WERI-Rb-1 (cell line): ENCODE results near the gene ERFE.

Source experiments
- DNase-seq: peaks from one replicate; pipeline ENCODE4 v3.0.0-alpha.2; 2020
- H3K27ac ChIP-seq: fragments of 250-450 bp; sonication (Bioruptor Pico); 2 replicates; pipeline ENCODE4 v1.5.1; 2020; ENCODE audit warnings: mild to moderate bottlenecking, moderate library complexity
- H3K27me3 ChIP-seq: fragments of 250-450 bp; sonication (Bioruptor Pico); 2 replicates; pipeline ENCODE4 v1.5.1; 2021; ENCODE audit warnings: mild to moderate bottlenecking, low read depth, moderate library complexity; ENCODE audit not compliant: insufficient read depth, severe bottlenecking
- H3K36me3 ChIP-seq: fragments of 250-450 bp; sonication (Bioruptor Pico); 2 replicates; pipeline ENCODE4 v1.5.1; 2020; ENCODE audit warnings: mild to moderate bottlenecking, moderate library complexity
- H3K4me3 ChIP-seq: 2 replicates; pipeline ENCODE4 v1.5.1; 2011; ENCODE audit warnings: low read depth, mild to moderate bottlenecking, control low read depth, low read length
- H3K9me3 ChIP-seq: fragments of 250-450 bp; sonication (Bioruptor Pico); 2 replicates; pipeline ENCODE4 v1.5.1; 2021; ENCODE audit warnings: mild to moderate bottlenecking, moderate library complexity; ENCODE audit not compliant: severe bottlenecking
- TF ChIP-seq, protein P1 (sequence below): IDR thresholded peaks from 2 replicates; pipeline ENCODE4 v1.5.1; 2011; ENCODE audit warnings: low read depth, mild to moderate bottlenecking, control low read depth, inconsistent platforms, low read length

Gene ERFE

DNA sequence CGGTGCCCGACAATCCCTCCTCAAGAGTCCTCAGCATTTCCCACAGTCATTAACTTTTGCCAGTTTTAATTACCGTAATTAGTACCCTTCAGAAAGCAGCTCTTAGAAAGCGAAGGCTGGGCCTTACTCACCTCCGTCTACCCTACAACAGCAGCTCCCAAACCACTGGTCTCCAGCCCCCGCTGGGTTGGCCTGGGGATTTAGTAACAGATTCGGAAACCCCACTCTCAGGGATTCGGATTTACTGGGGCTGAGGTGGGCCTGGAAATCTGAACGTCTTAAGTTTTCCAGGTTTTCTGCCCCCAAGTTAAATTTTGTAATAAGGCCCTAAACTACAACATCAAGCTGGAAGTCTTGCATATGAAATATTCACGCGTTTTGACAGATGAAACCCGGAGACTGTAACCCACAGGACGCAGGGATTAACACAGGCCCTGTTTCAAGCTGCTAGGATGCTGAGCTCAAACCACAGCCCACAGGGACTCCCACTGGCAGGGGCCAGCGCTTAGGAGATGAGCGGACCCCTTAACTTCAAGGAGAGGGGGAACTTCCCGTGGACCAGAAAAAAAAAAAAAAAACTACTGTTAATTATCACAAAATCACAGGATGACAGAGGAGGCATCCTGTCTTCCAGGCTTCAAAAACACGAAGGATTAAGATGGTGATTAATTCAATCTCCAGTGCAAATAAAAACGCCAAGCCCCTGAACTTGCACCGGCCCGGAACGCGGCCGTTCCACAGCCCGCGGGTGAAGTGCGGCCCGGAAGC lies 43.7 kb downstream of the ERFE start:
- peak; percentile 31 for DNase-seq
- TF ChIP-seq, protein P1, sequence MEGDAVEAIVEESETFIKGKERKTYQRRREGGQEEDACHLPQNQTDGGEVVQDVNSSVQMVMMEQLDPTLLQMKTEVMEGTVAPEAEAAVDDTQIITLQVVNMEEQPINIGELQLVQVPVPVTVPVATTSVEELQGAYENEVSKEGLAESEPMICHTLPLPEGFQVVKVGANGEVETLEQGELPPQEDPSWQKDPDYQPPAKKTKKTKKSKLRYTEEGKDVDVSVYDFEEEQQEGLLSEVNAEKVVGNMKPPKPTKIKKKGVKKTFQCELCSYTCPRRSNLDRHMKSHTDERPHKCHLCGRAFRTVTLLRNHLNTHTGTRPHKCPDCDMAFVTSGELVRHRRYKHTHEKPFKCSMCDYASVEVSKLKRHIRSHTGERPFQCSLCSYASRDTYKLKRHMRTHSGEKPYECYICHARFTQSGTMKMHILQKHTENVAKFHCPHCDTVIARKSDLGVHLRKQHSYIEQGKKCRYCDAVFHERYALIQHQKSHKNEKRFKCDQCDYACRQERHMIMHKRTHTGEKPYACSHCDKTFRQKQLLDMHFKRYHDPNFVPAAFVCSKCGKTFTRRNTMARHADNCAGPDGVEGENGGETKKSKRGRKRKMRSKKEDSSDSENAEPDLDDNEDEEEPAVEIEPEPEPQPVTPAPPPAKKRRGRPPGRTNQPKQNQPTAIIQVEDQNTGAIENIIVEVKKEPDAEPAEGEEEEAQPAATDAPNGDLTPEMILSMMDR, result no peak
- peak overlapping the region; percentile 90 for H3K27ac ChIP-seq
- H3K27me3 ChIP-seq, result no peaks in the 10 kb centered on the region
- H3K4me3 ChIP-seq, result peak overlapping the region; percentile 76
- peaks cover 14% of the 10 kb centered on the region for H3K36me3 ChIP-seq
- H3K9me3 ChIP-seq, result peaks cover 10% of the 10 kb centered on the region

DNA sequence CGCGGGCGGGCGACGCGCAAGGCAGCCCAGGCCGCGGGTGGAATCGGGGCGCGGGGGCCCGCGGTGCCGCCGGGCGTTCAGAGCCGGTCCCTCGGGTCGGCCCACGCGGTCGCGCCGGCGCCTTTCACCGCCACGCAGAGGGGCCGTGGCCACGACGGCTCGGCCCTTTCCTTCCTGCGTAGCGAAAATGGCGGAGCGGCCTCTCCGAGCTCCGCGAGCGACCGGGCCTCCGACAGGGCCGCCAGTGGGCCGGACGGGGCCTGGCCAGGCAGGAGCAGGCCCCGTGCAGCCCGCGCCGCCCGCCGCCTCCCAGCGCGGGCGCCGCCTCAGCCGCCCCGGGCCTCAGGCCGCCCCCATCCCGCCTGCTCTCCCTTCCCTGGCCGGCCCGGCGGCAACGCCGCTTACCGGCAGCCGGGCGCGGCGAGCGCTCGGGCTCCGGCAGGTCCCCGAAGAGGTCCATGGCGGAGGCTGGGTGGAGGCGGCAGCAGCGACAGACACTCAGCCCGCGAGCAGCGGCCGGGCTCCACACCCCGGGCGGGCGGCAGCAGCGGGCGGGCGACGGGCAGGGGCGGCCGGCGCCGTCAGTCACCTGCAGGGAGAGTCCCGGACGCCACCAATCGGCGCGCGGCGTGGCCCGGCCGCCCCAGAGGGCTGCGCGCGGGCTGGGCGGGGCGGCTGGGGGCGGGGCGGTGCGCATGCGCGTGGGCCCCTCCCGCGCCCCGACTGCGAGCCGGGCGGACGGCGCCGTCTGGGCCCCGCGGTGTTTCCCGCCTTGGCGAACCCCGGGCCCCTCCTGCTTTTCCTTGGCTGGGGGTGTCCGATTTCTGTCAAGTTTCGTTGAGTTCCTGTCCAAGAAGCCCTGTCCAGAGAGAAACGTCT lies 44.6 kb downstream of the ERFE start, which contains the start of gene ILKAP:
TSS of gene ILKAP (minus strand) at position 602 of the 879 bp plus-strand sequence. CDS start at position 460, 142 bp downstream.
- Histone ChIP-seq H3K36me3 (peaks cover 14% of the 10 kb centered on the region), H3K9me3 (peaks cover 10% of the 10 kb centered on the region), H3K4me3 (peak within 1 kb of the TSS; percentile 76), H3K27me3 (no peaks in the 10 kb centered on the region), H3K27ac (peak within 1 kb of the TSS; percentile 90)
- TF ChIP-seq, protein P1, result no peak
- peak; percentile 87 for DNase-seq

DNA sequence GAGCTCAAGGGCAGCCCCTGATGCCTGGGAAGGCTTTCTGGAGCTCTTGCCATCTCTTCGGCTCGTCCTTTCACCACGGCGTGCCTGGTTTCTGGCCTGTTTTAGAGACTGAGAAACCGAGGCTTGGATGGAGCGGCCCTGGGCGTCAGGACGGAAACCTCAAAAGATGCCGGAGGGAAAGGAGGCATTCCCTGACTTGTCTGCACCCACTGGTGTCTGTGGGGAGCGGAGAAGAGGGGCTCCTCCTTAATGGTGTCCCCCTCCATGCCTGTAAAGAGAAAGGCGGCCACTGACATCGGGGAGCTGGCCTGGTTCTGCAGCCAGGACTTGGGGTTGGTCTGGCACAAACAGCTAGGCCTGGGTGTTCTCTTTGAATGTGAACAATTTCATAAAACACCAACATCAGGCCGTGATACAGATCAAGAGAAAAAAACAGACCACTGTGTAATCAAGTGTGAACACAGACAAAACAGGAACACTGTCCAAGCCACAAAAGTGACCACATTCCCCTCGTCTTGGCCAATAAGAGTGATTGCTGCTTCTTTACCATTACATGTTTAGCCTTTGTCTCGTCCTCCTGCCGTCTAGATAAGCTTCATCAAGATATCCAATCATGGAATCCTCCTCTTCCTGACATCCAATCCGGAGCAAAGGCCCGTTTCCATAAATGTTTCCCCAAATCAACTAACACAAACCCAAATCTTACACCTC lies 45.4 kb downstream of the ERFE start:
- H3K27ac ChIP-seq, result peak overlapping the region; percentile 90
- no peaks in the 10 kb centered on the region for H3K27me3 ChIP-seq
- H3K4me3 ChIP-seq, result peak overlapping the region; percentile 46
- peaks cover 10% of the 10 kb centered on the region for H3K9me3 ChIP-seq
- TF ChIP-seq, protein P1, result no peak
- peaks cover 14% of the 10 kb centered on the region for H3K36me3 ChIP-seq
- DNase-seq, result no peak

DNA sequence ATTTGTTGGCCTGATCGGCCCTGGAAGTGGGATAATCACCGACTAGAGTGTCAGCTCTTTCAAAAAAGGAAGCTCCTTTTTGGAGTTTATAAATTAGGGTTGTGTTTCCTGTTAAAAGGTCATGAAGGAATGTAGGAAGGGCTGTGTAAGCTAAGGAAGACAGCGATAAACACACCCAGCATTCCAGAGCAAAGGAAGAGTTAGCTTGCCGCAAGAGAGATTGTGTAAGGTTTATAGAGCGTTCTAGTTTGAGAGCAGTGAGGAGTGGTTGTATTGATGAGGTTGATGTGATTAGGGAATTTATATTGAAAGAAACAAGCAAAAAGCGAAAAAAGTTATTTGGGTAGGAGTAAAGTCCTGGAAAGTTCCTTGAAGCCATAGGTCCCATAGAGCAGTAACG lies 48.2 kb downstream of the ERFE start:
- no peak overlapping the region for H3K4me3 ChIP-seq
- no peaks in the 10 kb centered on the region for H3K36me3 ChIP-seq
- DNase-seq, result no peak
- no peaks in the 10 kb centered on the region for H3K27me3 ChIP-seq
- no peak overlapping the region for H3K27ac ChIP-seq
- TF ChIP-seq, protein P1, result no peak
- H3K9me3 ChIP-seq, result peaks cover 10% of the 10 kb centered on the region

DNA sequence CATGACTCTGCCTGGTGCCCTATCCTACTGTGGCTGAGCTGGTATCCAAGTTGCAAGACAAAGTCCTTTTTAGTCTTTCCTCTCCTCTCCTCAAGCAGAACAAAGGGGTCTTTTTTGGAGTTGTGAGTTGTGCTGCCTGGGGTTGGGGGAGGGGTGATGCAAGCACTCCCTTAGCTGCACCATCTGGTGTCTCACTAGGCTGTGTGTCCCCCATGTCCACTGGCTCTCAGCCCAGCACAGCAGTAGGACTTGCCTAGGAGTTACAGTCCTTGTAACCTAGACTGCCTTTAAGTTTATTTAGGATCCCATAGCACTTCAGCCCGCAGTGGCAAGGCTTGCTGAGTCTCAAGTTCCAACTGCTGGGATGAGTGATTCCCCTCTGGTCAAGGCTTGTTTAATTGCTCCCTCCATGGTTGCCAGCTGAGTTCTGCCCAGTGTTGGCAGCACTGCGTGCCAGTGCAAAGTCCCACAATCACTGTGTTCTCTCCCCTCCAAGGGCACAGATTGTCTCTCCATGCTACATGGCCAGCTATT lies 57.9 kb downstream of the ERFE start:
- H3K9me3 ChIP-seq, result peaks cover 4% of the 10 kb centered on the region
- DNase-seq, result peak; percentile 78
- H3K36me3 ChIP-seq, result no peaks in the 10 kb centered on the region
- H3K27ac ChIP-seq, result peak overlapping the region; percentile 79
- no peak overlapping the region for H3K4me3 ChIP-seq
- H3K27me3 ChIP-seq, result no peaks in the 10 kb centered on the region
- TF ChIP-seq, protein P1, result no peak
